Measurements from ENCODE around the gene C17orf100. TPM values are rescaled to one million over a fixed set of nuclear protein-coding genes. Genes with fewer than 3 reads are reported as not detected.
A peak's percentile ranks its signal among the peaks of the same experiment; 100 is the strongest.

C17orf100 gene
- total RNA-seq, 2 experiments from 2014 or later, result 2.4 to 5.2 TPM

GRCh38 chr17:6639586-6640535 is 11.7 kb upstream of the C17orf100 start:
- H4K20me1 ChIP-seq (ENCODE audit: insufficient read depth, low read length), result peaks cover 17% of the 10 kb centered on the region; the same call in 1 of the 2 replicates
- H3K4me1 ChIP-seq (ENCODE audit: insufficient read depth, low read length, poor library complexity, severe bottlenecking), result peaks cover 20% of the 10 kb centered on the region
- DNase-seq (ENCODE audit: low spot score), result peak; percentile 53
- peaks cover 36% of the 10 kb centered on the region for H3K36me3 ChIP-seq (ENCODE audit: insufficient read depth, low read length)
- peak overlapping the region; percentile 84 for H3K27ac ChIP-seq (ENCODE audit: low read depth, low read length, poor library complexity, severe bottlenecking)
- TF ChIP-seq EZH2phosphoT487 (IDR thresholded peaks at IDR 0.05; ENCODE audit: borderline replicate concordance, low read depth, low read length) (no peak), CTCF (conservative IDR thresholded peaks at IDR 0.05; ENCODE audit: low read length) (no peak)
- peak overlapping the region; percentile 91; the same call in 1 of the 2 replicates for H2AFZ ChIP-seq (ENCODE audit: low read length)
- H3K9me2 ChIP-seq (ENCODE audit: insufficient read depth, low read length), result no peaks in the 10 kb centered on the region
- CTCF ChIA-PET (ENCODE audit: unreplicated experiment), result no interaction called here
- intact Hi-C loops (cut with micrococcal nuclease; ENCODE audit: unreplicated experiment), result loop anchor here (1.0 kb wide), 1 partner anchor 11 kb away; the partner anchor contains the start of genes C17orf100 and MED31
- no TSS peak for BruUV-seq (replicated peaks)
- peak overlapping the region; percentile 84 for H3K4me2 ChIP-seq (ENCODE audit: low read length)
- POLR2A ChIA-PET, result interaction anchor here (1.3 kb wide), 1 partner anchor 21 kb away, joined by 4 read pairs; no protein-coding TSS in a partner anchor
- H3K4me3 ChIP-seq (ENCODE audit: low read depth, low read length, poor library complexity, severe bottlenecking), result peak overlapping the region; percentile 89
- no peaks in the 10 kb centered on the region for H3K9me3 ChIP-seq (ENCODE audit: low read length)
- H3K79me2 ChIP-seq (ENCODE audit: insufficient read depth, low read depth, low read length), result peaks cover 27% of the 10 kb centered on the region; the same call in 1 of the 2 replicates

GRCh38 chr17:6640536-6641246 is 10.9 kb upstream of the C17orf100 start, which contains the start of the genes KIAA0753 and TXNDC17:
Gene KIAA0753, minus strand, starts transcription at chr17:6640711. Its CDS starts 5,608 bp downstream, at chr17:6635103.
Gene TXNDC17, plus strand, starts transcription at chr17:6641060. Its CDS starts 23 bp downstream, at chr17:6641083.
- H3K9me3 ChIP-seq (ENCODE audit: low read length), result no peaks in the 10 kb centered on the region
- no TSS peak for BruUV-seq (replicated peaks)
- ChIA-PET CTCF (ENCODE audit: unreplicated experiment) (no interaction called here), POLR2A (interaction anchor here (1.3 to 2.0 kb wide), 2 partner anchors 10 to 20 kb away, joined by 4 to 6 read pairs; partner anchors contain the start of genes C17orf100 and MED31)
- peak within 1 kb of the TSS; percentile 84 for H3K27ac ChIP-seq (ENCODE audit: low read depth, low read length, poor library complexity, severe bottlenecking)
- TF ChIP-seq CTCF (conservative IDR thresholded peaks at IDR 0.05; ENCODE audit: low read length) (no peak), EZH2phosphoT487 (IDR thresholded peaks at IDR 0.05; ENCODE audit: borderline replicate concordance, low read depth, low read length) (no peak)
- H3K9me2 ChIP-seq (ENCODE audit: insufficient read depth, low read length), result no peaks in the 10 kb centered on the region
- intact Hi-C loops (cut with micrococcal nuclease; ENCODE audit: unreplicated experiment), result loop anchor here (1.0 kb wide), 1 partner anchor 11 kb away; the partner anchor contains the start of genes C17orf100 and MED31
- peak within 1 kb of the TSS; percentile 84 for H3K4me2 ChIP-seq (ENCODE audit: low read length)
- peaks cover 44% of the 10 kb centered on the region for H3K36me3 ChIP-seq (ENCODE audit: insufficient read depth, low read length)
- peaks cover 22% of the 10 kb centered on the region; the same call in 1 of the 2 replicates for H4K20me1 ChIP-seq (ENCODE audit: insufficient read depth, low read length)
- H3K4me3 ChIP-seq (ENCODE audit: low read depth, low read length, poor library complexity, severe bottlenecking), result peak within 1 kb of the TSS; percentile 89
- peaks cover 20% of the 10 kb centered on the region for H3K4me1 ChIP-seq (ENCODE audit: insufficient read depth, low read length, poor library complexity, severe bottlenecking)
- H2AFZ ChIP-seq (ENCODE audit: low read length), result peak within 1 kb of the TSS; percentile 91
- DNase-seq (ENCODE audit: low spot score), result peak; percentile 93
- H3K79me2 ChIP-seq (ENCODE audit: insufficient read depth, low read depth, low read length), result peaks cover 27% of the 10 kb centered on the region; the same call in 1 of the 2 replicates
